HG03060 (cell line): ENCODE data around the gene CCL28.

Source experiments
- ATAC-seq: cut with Tn5 transposase; IDR thresholded peaks from one replicate; pipeline ENCODE4 v1.9.1; 2021; ENCODE audit warnings: low read depth, moderate number of reproducible peaks; ENCODE audit not compliant: unreplicated experiment

CCL28 gene

DNA sequence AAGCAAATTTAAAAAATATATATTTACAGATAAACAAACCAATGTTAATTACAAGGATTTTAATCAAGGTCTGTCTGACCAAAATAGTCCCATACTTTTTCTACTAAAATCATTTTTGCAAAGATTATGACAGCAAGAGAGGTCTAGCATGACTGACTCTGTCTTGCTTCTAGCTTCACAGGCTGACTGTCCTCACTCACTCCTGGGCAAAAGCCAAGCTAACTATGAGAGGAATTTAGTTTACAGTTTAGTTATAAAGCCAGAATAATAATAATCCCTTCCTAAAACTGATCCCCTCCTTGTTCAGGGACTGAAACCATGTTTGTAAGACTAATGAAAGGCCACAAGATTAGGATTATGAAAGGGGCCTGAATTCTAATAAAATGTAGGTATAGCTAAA, 53.5 kb downstream of the CCL28 start:
- no peak for ATAC-seq

DNA sequence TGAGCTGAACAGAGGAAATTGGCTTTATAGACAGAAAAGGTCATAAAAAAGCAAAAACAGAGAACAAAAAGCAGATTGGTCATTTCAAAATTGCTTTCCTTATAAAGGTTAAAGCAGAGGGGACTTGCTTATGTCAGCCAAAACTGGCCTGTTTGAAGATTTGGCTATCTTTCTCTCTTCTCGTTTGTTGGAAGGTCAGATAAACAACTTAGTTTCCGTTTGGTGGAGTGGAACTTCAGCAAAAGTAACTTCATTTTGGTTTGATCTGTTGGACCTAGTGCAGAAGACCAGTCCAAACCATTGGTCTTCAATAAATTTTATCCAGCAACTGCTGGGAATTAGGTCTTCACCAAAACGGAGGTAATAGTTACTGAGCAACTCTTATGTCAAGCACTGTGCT, 53.9 kb downstream of the CCL28 start:
- ATAC-seq, result no peak

DNA sequence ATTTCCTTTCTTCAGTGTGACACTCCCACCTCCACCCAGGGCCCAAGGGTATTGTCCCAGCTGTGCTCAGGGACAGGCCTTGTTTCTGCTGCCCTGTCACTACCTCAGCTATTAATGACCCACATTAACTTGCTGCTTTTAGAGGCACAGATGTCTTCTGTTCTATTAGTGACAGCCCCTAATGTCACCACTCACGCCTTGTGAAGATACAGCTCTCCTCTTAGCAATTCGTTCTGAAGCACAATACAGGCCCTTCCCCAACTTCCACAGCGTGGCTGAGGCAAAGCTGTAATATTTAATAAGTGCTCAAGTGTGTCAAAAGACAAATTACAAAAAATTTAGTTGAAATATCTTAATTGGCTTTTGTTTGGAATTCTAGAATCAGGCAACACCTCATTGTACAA, 54.3 kb downstream of the CCL28 start:
- no peak for ATAC-seq

DNA sequence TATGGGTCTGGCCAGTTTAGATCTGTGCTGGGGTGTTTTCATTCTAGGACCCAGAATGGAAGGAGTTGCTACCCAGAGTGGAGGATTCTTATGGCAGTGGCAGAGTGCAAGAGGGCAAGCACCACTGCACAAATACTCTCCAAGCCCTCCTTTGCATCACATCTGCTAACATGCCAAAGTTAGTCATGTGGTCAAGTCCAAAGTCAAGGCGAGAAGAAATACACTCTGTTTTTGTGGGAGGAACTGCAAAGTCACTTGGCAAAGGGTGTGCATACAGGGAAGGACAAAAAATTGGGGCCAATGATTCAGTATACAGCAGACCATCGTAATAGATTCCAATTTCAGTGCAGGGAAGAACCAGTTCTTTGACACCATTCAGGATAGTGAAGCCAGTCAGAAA, 55.1 kb downstream of the CCL28 start:
- no peak for ATAC-seq

DNA sequence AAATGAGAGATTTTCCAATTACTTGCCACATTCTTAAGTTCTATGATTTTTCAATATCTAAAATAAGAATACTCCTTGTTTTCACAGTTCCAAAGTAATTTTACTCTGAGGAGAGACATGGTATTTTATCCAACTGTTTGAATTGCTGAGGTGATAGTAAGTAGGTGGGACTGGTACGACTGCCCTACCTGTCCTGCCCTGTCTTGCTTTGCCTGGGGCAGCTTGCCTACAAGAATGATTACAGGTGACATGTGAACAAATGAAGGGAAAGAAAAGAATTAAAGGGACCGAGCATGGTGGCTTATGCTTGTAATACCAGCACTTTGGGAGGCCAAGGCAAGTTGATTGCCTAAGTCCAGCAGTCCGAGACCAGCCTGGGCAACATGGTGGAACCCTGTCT, 57.4 kb downstream of the CCL28 start:
- no peak for ATAC-seq

DNA sequence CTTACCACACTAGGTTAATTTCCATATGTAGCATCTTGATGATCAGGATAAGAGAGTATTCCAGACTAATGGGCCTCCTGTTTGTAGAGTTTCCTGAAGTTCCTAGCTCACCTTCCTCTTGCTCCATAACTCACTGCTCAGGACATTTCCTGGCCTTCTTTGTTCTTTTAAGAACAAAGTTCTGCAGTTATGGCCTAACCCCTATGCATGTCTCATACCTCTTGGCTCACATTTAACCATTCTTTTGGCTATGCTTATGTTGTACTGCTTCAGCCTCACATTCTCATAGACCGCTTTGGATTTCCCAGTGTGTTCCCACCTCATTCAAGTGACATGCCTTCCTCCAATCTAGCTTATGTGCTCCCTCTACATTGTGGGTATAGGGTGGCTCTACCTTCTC, 58.5 kb downstream of the CCL28 start:
- no peak for ATAC-seq

DNA sequence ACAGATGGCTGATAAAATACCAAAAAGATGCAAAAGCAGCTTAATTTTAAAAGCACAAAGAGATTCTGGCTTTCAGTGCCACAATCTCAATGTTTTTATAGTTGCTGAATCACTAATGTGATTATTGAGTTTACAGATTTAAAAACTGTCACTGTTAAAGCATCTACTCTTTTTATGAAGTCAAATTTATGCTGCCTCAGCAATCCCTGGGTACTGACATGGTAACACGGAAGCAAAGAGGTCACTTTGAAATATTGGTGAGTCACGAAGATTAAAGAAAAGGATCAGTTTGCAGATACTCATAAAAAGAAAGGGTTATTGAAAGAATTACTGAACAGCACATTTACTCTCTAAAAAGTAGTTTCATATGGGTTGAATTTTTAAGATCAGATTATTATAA, 59.3 kb downstream of the CCL28 start:
- no peak for ATAC-seq

DNA sequence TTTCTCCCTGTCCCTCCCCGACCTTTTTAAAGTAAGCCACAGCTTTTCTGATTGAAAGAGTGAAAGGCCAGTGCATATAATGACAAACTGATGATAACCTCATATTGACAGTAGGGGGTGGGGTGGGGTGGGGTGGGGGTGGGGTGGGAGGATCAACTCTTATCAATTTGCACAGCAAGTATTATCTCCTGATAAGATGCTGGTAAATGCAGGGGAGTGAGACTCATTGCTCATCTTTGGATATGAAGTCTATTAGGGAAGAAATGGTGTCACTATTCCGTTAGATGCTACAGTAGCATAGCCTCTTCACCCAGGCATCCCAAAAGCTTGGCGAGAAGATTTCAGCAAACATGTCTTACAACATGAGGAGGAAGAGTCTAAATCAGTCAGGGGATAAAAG, 60.1 kb downstream of the CCL28 start:
- no peak for ATAC-seq

DNA sequence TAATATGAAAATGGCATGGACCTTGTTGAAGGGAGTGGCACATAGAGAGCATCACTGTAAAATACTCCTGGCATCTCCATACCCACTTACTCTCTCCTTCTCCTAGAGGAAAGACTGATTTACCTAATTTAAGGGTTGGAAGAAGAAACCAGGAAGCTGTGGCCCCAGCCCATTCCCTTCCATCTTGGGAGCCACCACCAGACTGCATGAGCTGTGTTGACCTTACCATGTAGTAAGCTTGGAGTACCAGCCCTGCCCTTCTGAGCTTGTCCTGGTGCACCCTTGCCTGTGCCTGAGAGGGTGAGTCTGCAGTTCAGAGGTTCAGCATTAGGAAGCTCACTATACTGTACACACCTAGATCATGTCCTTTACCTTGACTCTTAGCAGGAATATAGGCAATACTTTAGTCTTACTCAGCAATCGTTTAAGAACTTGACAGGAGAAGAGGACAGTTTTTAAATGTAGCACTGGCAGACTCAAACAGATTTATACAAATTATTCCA, 63.3 kb downstream of the CCL28 start:
- no peak for ATAC-seq

DNA sequence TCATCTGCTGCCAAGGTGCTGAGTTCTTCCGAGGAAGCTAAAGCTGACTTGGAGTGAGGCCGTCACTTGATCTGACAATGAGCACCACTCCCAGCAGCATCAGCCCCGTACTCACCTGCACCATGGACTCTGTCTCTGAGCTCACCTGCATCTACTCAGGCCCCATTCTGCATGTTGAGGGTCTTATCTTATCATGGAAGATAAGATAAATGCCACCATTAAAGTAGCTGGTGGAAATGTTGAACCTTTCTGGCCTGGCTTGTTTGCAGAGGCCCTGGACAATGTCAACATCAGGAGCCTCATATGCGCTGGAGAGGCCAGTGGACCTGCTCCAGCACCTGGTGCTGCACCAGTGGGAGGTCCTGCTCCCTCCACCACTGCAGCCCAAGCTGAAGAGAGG, 64.0 kb downstream of the CCL28 start:
- ATAC-seq, result no peak

DNA sequence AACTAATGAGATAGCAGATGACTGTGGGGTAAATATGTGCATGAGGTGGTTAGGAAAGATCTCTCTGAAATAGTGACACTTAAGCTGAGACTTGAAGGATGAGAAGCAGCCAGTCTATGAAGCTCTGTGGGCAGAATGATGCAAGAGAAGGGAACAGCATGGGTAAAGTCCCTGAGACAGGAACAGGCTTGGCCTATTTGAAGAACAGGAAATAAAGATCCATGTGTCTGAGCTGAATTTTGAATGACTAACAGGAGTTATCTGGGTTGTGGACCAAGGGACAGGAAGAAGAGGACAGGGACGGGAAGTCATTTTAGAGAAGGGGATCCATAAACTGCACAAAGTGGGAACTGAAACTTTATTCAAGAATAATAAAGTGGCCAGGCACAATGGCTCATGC, 73.3 kb downstream of the CCL28 start:
- ATAC-seq, result no peak

DNA sequence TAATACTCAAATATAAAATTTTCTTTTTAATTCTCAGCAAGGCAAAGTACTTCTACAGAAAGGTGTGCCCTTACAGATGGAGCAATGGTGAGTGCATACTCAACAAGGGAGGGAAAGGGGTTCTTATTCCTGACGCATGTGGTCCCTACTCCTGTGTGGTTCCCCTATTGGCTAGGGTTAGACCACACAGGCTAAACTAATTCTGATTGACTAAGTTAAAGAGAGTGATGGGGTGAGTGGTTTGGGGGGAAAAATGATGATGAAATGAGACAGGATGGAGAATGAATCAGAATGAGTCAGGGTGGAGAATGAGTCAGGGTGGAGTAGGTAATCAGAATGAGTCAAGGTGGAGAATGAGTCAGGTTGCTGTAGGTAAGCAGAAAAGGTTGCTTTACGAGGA, 76.0 kb downstream of the CCL28 start:
- ATAC-seq, result no peak

DNA sequence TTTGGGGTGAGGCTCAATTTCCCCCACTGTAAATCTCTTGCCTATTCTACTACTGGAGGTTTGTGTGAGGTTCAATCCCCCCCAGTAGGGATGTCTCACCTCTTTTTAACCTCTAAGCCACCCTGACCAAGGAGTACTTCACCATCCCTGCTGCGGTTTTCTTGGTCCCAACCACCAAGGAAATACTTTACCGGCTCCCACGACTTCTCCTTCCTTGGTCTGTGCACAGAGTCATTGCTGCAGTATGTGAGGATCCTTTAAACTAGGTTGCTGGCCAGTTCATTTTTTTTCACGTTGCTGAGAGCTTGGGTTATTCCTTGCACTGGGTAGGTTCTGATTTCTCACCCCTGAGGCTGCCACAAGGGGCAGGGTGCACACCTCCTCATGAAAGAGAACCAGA, 76.5 kb downstream of the CCL28 start:
- ATAC-seq, result no peak

DNA sequence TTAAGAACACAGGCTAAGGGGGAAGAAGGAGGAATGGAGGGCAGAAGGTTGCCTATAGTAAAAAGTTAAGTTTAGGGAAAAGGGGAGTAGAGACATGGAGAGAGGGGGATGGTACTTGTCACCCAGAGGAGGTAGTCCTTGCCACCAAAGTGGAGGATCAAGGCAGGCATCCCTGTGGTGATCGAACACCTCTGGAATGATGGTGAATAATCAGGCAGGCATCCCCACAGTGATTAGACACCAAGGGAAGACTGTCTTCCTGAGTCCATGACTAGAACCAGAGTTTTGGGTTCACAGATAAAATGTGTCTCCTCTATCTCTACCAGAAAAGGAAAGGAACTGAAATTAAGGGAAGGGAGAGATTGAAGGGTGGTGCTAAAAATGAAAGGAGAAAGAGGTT, 79.8 kb downstream of the CCL28 start:
- no peak for ATAC-seq
